HG02588 (cell line): ENCODE measurements around the gene SLC5A4.
"Not testable (repeated sequence)": the region's sequence is repeated elsewhere in the genome, so short reads cannot be mapped to it uniquely, and the experiment has no call there.

ENCODE experiments used
- ATAC-seq: cut with Tn5 transposase; IDR thresholded peaks from one replicate; pipeline ENCODE4 v1.9.1; 2021; ENCODE audit warnings: mild to moderate bottlenecking, moderate library complexity; ENCODE audit not compliant: unreplicated experiment

SLC5A4 gene

GRCh38 chr22:32202161-32202538, 53.0 kb downstream of the SLC5A4 start:
- no peak for ATAC-seq

- ATAC-seq, result no peak
Observed at GRCh38 chr22:32200752-32201151, 54.4 kb downstream of the SLC5A4 start.

DNA sequence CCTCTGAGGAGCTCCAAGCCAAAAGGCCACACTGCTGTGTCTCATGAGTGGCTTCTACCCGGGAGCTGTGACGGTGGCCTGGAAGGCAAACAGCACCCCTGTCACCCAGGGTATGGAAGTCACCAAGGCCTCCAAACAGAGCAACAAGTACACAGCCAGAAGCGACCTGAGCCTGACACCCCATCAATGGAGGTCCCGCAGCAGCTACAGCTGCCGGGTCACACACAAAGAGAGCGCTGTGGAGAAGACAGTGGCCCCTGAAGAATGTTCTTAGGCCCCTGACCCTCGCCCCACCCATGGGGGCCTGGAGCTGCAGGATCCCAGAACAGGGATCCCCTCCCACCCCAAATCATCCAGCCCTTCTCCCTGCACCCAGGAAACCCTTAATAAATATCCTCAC, 55.2 kb downstream of the SLC5A4 start:
- no peak for ATAC-seq

GRCh38 chr22:32199341-32199740, 55.8 kb downstream of the SLC5A4 start:
- ATAC-seq, result no peak

GRCh38 chr22:32197553-32198226, 57.5 kb downstream of the SLC5A4 start:
- ATAC-seq, result not testable (repeated sequence)

DNA sequence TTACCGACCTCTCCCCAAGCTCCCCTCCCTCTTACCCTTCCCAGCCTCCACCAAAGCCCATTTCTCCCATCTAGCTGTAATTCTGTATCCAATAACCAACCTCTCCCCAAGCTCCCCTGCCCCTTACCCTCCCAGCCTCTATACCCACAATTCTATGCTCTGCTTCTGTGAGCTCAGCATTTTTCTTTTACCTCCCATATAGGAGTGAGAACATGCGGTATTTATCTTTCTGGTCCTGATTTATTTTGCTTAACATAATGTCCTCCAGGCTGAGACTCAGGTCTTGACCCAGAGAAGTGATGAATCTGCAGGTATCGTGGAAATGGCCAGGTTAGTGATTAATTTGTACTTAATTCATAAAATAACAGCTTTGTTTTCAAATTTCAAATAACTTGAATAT, 59.2 kb downstream of the SLC5A4 start:
- not testable (repeated sequence) for ATAC-seq

- not testable (repeated sequence) for ATAC-seq
Observed at GRCh38 chr22:32193346-32193745, 61.8 kb downstream of the SLC5A4 start.

DNA sequence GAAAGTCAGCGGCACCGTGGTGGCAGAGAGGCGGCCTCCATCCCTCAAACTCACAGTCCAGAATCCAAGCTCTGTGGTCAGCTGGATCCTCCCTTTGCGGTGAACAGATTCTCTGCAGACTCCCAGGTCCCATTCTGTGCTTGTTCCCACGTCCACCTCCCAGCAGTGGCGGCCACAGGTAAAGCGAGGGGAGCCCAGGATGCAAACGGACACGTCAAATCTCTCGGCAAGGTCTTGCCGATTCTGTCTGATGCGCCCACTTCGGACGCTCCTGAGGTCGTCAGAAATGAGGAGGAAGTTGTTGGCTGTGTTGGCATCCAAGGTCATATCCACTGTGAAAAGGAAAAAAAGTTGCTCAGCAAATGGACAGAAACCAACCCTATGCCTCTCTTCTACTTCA, 64.1 kb downstream of the SLC5A4 start:
- ATAC-seq, result not testable (repeated sequence)

DNA sequence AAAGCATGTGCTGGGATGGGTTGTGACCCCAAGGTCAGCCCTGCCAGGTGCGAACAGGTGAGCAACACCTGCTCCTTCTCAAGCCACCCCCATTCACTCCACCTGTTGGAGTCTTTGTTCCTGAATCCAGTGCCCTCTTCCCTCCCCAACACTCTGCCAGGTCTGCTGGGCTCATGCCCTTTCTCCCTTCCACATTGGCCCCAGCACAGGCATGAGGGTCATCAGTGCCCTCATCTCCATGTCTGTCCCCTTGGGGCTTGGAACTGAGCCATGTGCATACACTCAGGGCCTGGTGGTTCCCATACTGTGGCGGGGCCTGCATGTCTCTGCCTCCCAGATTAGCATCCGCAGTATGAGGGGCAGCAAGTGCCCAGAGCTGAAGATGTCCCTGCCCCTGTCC, 69.3 kb downstream of the SLC5A4 start:
- ATAC-seq, result no peak

DNA sequence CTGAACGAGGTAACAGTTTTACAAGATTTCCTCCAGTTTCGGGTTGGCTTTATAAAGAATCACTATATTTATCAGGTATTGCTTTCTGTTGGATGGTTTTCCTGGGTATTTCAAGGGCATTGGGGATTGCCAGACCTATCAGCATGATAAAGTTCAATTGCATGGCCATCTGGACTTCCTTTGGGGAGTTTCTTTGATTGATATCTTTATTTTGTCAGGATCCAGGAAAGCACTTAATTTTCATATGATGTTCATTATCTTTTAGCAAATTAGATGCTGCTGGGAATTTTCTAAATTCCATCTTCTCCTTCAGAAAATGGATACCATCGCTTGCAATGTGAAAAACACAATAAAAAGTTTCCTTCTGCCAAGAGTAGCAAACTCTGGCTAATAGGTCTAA, 71.5 kb downstream of the SLC5A4 start:
- ATAC-seq, result no peak

GRCh38 chr22:32181043-32181442, 74.1 kb downstream of the SLC5A4 start:
- no peak for ATAC-seq

- ATAC-seq, result no peak
Observed at GRCh38 chr22:32177221-32177765, 77.9 kb downstream of the SLC5A4 start.

- no peak for ATAC-seq
Observed at GRCh38 chr22:32175683-32176644, 79.2 kb downstream of the SLC5A4 start.

DNA sequence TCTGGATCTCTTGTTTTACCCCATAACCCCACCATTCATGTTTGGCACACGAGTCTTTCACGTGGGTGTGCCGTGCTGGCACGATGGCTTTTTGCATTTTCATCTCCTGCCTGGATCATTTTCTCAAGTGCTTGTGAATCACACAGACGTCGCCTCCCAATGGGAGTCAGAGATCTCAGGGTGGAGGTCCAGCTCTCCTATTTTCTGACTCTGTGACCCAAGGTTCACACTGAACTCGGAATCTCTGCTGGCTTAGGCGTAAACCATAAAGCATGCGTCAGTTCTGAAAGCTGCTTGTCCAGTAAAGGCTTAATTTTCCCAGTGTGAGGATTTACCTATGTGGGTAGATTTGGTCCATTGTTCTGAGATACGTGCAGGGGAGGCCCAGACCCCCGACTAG, 80.0 kb downstream of the SLC5A4 start:
- ATAC-seq, result no peak
